Nephron progenitor cell (in vitro differentiated cells): ENCODE data around the gene GRIA1.
A peak's percentile ranks its signal among the peaks of the same experiment; 100 is the strongest.

ENCODE experiments used
- DNase-seq: peaks from one replicate; pipeline ENCODE4 v3.0.0; 2021
- H3K27ac Mint-ChIP-seq: 2 replicates; pipeline ENCODE4 v1.8.0; 2021; ENCODE audit warnings: mild to moderate bottlenecking, moderate library complexity, mixed read lengths
- H3K27me3 Mint-ChIP-seq: 2 replicates; pipeline ENCODE4 v1.8.0; 2021; ENCODE audit warnings: mild to moderate bottlenecking, low read depth, mixed read lengths; ENCODE audit not compliant: poor library complexity
- H3K36me3 Mint-ChIP-seq: 2 replicates; pipeline ENCODE4 v1.8.0; 2021; ENCODE audit warnings: low read depth, mixed read lengths
- H3K4me1 Mint-ChIP-seq: 2 replicates; pipeline ENCODE4 v1.8.0; 2021; ENCODE audit warnings: mixed read lengths
- H3K4me3 Mint-ChIP-seq: 2 replicates; pipeline ENCODE4 v1.8.0; 2021; ENCODE audit warnings: mild to moderate bottlenecking, moderate library complexity, mixed read lengths
- H3K9me3 Mint-ChIP-seq: 2 replicates; pipeline ENCODE4 v1.8.0; 2021; ENCODE audit warnings: mild to moderate bottlenecking, moderate library complexity, mixed read lengths
- CTCF ChIP-seq: fragments of 200-600 bp; sonication (generic); IDR thresholded peaks from 2 replicates; pipeline ENCODE4 v1.5.0; 2021; ENCODE audit warnings: antibody characterized with exemption

The GRIA1 gene

GRCh38 chr5:153780876-153781705 lies 290.6 kb downstream of the GRIA1 start:
- no peak overlapping the region for H3K27ac Mint-ChIP-seq
- H3K4me3 Mint-ChIP-seq = no peak overlapping the region
- H3K36me3 Mint-ChIP-seq = no peaks in the 10 kb centered on the region
- H3K9me3 Mint-ChIP-seq = no peaks in the 10 kb centered on the region
- TF ChIP-seq CTCF = no peak
- H3K4me1 Mint-ChIP-seq = peaks cover 13% of the 10 kb centered on the region
- H3K27me3 Mint-ChIP-seq = peaks cover 3% of the 10 kb centered on the region
- no peak for DNase-seq

- Mint-ChIP-seq H3K4me3 (no peak overlapping the region), H3K27ac (peak overlapping the region; percentile 15)
- DNase-seq = no peak
These were observed 292.3 kb downstream of the GRIA1 start for GRCh38 chr5:153782589-153783361.

GRCh38 chr5:153783362-153783658 lies 292.8 kb downstream of the GRIA1 start:
- TF ChIP-seq CTCF = no peak
- Mint-ChIP-seq H3K4me3 (no peak overlapping the region), H3K27me3 (peaks cover 3% of the 10 kb centered on the region), H3K27ac (peak overlapping the region; percentile 15), H3K4me1 (peaks cover 9% of the 10 kb centered on the region), H3K36me3 (peaks cover 4% of the 10 kb centered on the region), H3K9me3 (no peaks in the 10 kb centered on the region)
- DNase-seq = no peak

More at GRCh38 chr5:153782589-153783361, 292.3 kb downstream of the GRIA1 start:
- H3K9me3 Mint-ChIP-seq = no peaks in the 10 kb centered on the region
- H3K27me3 Mint-ChIP-seq = peaks cover 3% of the 10 kb centered on the region
- no peaks in the 10 kb centered on the region for H3K36me3 Mint-ChIP-seq
- peaks cover 15% of the 10 kb centered on the region for H3K4me1 Mint-ChIP-seq
- TF ChIP-seq CTCF = no peak

GRCh38 chr5:153784277-153784676 lies 293.8 kb downstream of the GRIA1 start:
- Mint-ChIP-seq H3K4me3 (no peak overlapping the region), H3K9me3 (no peaks in the 10 kb centered on the region), H3K36me3 (peaks cover 7% of the 10 kb centered on the region), H3K27me3 (peaks cover 3% of the 10 kb centered on the region), H3K4me1 (peaks cover 5% of the 10 kb centered on the region), H3K27ac (no peak overlapping the region)
- TF ChIP-seq CTCF = no peak
- DNase-seq = no peak

GRCh38 chr5:153791339-153791738 lies 300.9 kb downstream of the GRIA1 start:
- H3K4me1 Mint-ChIP-seq = peaks cover 10% of the 10 kb centered on the region
- H3K27me3 Mint-ChIP-seq = no peaks in the 10 kb centered on the region
- H3K9me3 Mint-ChIP-seq = no peaks in the 10 kb centered on the region
- no peak for DNase-seq
- peaks cover 7% of the 10 kb centered on the region for H3K36me3 Mint-ChIP-seq
- no peak overlapping the region for H3K4me3 Mint-ChIP-seq
- H3K27ac Mint-ChIP-seq = no peak overlapping the region
- no peak for TF ChIP-seq CTCF
